GM12873 (cell line): Measurements from ENCODE around the gene ACSL6.

Source experiments
- TF ChIP-seq, protein P1 (sequence below): IDR thresholded peaks from 2 replicates; pipeline ENCODE4 v1.5.1; 2012; ENCODE audit warnings: low read depth, mild to moderate bottlenecking, moderate library complexity, low read length, control low read depth; ENCODE audit not compliant: insufficient read depth; ENCODE audit errors: missing control alignments

ACSL6 gene

DNA sequence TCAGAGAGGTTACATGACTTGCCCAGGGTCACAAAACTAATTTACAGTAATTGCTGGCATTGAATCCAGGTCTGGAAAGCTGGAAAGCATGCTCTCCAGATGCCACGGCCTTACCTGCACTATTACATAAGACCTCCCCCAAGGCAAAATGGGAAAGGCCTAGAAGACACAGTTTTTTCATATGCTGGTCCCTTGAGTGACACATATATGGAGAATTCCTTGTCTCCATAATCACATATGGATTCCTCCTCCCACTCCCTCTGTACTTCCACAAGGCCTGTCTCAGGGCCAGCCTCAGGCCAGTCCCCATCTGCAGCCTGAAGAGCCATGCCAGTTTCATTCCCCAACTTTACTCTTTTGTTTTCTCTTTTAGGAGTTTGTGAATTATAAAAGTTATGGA, 37.4 kb downstream of the ACSL6 start:
- TF ChIP-seq, protein P1, sequence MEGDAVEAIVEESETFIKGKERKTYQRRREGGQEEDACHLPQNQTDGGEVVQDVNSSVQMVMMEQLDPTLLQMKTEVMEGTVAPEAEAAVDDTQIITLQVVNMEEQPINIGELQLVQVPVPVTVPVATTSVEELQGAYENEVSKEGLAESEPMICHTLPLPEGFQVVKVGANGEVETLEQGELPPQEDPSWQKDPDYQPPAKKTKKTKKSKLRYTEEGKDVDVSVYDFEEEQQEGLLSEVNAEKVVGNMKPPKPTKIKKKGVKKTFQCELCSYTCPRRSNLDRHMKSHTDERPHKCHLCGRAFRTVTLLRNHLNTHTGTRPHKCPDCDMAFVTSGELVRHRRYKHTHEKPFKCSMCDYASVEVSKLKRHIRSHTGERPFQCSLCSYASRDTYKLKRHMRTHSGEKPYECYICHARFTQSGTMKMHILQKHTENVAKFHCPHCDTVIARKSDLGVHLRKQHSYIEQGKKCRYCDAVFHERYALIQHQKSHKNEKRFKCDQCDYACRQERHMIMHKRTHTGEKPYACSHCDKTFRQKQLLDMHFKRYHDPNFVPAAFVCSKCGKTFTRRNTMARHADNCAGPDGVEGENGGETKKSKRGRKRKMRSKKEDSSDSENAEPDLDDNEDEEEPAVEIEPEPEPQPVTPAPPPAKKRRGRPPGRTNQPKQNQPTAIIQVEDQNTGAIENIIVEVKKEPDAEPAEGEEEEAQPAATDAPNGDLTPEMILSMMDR, result no peak

DNA sequence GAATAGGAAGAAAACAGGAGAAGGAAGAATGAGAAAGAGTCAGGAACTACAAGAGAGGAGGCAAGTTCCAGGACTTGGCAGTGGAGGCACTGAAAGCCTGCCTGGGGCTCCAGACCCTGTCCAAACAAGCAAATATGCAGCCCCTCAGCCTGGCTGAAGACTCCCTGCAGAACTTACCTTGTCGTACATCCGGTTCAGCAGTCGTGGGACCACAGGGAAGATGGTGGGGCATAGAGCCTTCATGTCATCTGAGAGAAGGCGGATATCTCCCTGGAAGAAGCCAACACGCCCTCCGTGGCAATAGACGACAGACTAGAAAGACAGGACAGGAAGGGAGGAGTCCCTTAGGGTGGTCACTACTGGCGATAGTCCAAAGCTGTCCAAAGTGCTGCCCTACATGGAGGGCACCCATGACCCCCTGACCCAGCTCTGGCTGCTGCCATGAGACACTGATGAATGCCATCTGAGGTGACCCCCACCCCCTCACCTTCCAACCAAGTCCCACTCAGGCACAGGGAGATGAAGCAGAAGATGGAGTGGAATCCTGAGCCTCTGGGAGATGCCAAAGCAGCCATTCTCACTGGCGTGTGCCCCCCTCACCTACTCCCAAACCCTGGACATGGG, 38.3 kb downstream of the ACSL6 start:
- TF ChIP-seq, protein P1, result no peak

GRCh38 chr5:131968396-131968954, 43.0 kb downstream of the ACSL6 start:
- TF ChIP-seq, protein P1, result no peak

- TF ChIP-seq, protein P1, result no peak
Measured at GRCh38 chr5:131966551-131966950, 44.9 kb downstream of the ACSL6 start.

DNA sequence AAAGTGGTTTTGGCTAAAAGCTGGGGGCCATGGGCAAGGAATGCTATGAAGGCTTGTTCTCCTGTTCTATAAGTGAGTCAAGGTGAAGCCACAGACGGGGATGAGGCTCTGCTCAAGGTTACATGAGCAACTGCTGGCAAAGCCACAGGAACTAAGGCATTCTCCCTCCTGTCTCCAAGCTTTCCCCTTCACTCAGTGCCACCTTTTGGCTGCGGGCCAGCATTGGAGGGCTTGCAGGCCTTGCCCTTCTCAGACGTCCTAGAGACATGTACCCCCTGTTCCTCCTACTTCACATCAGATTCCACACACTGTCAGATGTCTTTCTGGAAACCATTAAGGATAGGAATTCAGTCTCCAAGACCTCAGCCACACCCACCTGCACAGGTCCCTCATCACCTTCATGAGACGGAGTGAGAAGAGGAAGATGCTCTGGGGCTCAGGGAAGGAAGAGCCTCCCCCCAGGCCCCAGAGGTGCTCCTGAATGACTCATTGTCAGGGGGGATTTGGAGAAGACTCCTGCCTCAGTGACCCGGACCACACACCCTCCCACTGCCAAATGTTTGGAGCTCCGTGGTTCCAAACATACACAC, 45.5 kb downstream of the ACSL6 start:
- TF ChIP-seq, protein P1, result no peak

GRCh38 chr5:131959906-131960305, 51.6 kb downstream of the ACSL6 start:
- TF ChIP-seq, protein P1, result no peak

GRCh38 chr5:131959136-131959535, 52.3 kb downstream of the ACSL6 start:
- TF ChIP-seq, protein P1, result no peak
